HG02973 (cell line): Measurements from ENCODE around the gene TAB2.
"Not testable (repeated sequence)": the region's sequence is repeated elsewhere in the genome, so short reads cannot be mapped to it uniquely, and the experiment has no call there.

Source experiments
- ATAC-seq: cut with Tn5 transposase; IDR thresholded peaks from one replicate; pipeline ENCODE4 v1.9.1; 2021; ENCODE audit warnings: moderate library complexity; ENCODE audit not compliant: unreplicated experiment

Gene TAB2

DNA sequence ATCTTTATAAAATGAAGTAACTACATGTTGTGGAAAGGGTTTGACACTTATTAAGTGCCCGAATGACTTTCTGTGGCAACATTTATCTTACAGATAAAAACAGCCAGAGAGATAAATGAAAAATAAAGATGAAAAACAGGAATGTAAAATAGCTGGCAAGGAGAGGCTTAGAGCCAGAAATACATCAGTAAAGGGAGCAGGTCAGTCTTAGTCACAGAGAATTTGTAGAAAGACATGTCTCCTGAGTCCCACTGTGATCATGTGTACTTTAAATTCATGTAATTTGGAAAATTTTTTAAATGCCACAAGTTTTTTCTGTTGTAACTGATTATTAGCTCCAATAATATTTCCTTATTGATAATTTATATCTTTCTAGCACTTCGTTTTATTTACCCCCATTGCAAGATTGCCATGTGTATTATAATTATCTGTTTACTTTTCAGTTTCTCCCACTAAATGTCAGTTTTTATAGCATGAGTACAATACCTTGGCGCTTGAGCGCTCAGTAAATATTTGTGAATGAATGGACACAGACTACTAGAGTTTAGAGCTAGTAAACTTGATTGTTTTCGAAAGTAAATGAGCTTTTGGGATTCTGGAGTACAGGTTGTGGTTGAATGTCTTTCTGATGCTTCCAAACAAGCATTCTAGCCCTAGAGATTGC is 15.2 kb downstream of the TAB2 start:
- no peak for ATAC-seq

DNA sequence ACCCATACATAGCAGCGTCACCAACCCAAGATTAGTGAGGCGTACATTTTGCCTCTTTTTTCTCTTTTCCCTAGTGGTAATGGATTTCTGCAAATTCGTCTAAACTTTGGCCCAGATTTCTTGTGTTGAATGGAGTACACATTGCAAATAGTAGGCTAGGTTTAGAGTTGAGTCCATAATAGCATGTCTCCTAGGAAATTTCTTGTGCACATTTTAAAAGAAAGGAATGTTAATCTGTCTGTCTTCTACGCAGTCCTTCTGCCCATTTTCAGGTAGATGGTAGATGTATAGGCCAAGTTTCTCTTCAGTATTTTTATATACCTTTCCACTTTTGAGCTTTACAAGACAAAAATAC is 15.7 kb downstream of the TAB2 start:
- ATAC-seq: no peak

DNA sequence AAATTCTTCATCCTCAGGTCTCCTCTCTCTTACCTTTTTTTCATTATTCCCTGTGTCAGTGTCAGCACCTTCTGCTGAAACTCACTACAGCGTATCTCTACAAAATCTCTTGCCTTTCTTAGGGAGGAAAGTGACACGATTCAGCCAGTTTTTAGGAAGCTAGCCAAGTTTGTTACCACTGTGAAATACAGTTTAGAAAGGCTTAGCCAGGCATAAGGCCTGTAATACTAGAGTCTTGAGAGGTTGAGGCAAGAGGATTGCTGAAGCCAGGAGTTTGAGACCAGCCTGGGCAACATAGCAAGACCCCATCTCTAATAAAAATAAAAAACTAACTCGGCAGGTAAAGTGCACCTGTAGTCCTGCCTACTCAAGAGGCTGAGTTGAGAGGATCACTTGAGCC is 16.7 kb downstream of the TAB2 start:
- ATAC-seq: no peak

DNA sequence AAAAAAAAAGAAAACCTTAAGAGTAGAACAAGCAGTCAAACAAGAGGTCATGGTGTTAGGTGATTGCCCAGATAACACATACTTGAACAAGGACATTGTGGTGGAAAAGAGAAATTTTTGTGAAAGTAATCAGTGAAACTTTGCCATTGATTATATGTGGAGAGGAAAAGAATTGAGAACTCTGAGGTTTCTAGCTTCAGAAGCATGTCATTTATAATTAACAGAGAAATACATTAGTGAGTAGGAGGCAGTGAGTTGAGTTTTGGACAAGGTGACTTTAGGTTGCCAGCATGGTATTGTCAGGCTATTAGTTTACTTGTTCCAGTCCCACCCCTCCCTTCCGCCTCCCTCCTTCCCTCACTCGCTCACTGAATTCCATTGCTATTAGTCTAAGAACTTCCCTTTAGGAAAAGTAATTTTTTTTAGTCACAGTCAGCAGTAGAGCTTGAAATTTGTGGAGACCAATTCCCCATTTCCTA is 17.2 kb downstream of the TAB2 start:
- peak; percentile 40 for ATAC-seq

DNA sequence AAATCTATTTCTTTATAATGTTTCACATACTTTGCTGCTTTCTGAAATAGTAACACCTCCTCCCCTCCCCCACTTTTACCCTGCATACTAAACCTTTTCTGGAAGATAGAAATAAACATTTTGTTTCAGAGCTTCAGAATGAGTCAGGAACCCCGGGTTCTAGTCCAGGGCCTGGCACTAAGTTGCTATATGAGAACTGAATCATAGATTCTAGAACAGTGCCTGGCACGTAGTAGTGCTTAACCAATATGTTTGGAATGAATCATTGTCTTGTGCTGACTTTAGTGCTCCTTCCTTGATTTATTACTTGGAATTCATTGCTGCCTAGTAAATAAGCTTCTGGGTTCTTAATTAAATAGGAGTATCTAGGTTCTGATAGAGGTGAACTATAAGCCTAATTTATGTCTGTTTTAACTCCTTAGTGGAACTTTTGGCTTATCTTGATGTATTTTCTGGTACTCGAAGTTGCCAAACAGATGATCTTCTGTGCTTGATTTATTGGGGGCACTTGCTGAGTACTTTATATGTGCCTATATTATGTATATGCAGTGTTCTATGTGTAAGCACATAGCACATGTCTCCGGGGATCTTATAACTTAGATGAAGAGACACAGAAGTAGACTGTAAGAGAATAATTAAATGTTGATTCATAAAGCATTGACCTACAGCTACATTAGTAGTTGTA is 18.6 kb downstream of the TAB2 start:
- no peak for ATAC-seq

DNA sequence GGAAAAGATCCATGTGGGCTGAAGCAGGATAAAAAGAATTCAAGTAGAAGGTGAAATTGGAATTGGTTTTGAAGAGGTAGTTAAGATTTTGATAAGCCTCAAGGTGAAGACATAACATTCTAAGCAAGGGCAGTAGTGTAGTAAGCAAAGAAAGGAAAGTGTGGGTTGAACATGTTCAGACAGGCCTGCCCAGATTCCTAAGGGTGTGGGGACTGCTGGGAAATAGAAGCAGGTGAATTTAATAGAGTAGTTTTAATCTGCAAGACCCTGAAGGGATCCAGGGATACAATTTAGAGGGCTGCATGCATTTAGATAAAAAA is 19.1 kb downstream of the TAB2 start:
- no peak for ATAC-seq

DNA sequence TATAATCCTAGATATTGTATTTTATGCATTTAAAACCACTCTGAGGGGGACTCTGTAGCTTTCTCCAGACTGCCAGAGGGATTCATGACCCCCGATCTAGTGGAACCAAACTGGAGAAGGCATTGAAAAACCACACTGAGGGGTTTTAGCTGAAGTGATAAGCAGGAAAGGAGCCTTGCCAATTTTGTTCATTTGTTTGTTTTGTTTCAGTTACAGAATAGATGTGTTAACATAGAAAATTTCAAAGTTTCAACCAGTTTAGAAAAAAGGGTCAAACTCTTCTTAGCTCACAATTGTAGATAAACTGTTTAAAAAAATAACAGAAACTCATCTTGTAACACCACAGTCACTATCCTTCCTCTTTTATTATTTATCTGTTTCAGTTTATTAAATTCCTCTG is 19.8 kb downstream of the TAB2 start:
- no peak for ATAC-seq

DNA sequence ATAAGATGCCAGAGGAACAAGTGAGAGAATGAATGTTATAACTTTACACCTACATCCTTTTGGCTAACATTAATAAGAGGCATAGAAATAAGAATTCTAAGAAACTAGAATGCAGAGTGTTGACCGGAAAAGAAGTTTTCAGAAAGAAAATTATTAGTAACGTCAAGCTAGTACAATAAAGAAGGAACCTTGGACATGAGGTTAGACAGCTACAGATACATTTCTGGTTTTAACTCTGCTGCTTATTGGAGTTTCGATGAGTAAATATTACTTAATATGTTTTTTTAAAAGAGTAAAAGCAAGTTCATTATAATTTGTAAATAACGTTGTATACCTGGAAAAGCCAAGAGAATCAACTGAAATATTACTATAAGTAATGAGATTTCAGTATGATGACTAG is 22.7 kb downstream of the TAB2 start:
- no peak for ATAC-seq

DNA sequence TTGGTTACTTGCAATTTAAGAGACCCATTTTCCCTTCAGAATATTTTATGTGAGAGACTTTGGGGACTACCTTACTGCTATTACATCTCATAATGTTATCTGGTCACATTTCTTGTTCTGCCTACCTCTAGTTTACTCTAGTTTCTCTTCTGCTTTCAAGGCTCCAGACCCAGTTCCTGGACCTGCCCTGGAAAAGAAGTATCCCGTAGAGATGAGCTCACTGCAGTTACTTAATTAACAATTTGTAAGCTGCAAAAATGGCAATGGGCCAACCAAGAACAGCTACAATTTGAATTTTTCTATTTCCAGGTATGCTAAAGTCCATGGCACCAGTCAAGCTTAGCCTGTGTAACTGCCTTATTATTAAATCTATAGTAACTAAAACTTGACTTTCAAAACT is 25.0 kb downstream of the TAB2 start:
- ATAC-seq: peak; percentile 83

DNA sequence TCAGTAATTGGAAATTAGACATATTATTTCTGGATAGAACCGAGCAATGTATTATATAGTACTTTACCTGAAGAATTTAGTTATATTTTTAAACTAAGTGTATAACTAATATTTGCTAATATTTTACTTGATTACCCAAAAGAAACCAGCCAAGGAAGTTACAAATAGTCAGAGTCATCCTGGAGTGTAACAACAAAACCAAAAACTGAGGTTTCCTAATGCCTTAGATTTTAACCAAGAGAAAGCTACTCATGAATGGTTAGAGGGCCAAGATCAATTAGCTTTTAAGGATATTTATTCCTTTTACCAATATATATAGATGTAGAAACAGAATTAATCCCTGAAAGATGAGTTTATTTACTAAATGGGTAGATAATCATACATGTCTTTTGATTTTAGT is 26.0 kb downstream of the TAB2 start:
- no peak for ATAC-seq

DNA sequence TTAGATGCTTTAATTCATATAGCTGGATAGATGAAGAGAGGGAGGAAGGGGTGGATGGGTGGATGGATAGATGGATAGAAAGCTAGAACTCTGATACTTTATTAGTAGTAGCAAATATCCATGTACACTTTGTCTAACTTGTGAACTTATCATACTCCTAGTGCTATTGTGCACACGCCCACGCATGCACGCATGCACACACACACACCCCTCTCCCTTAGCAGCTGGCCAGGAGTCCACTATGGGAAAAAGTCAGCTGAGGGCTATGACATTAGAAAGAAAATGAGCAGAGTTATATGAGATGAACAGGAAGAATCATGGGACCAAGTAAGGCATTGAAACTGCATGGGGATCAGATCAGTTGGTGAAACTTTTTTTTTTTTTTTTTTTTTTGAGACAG is 28.6 kb downstream of the TAB2 start:
- ATAC-seq: no peak

DNA sequence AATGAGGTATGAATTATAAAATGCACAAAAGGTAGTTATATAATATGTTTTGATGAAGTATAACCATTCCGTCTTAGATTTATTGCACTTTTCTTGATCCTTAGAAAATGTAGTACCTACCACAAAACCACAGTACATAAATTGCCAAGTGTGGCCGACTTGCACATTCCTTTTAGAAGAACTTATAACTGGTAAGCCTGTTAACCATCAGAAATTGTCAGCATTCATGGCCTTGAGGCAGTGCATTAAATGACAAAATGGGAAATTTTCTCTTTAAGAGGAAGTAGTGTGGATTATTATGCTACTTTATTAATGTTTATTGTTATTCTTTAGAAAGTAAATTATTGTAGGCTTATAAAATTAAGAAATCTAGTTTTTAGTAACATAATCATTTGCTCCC is 29.6 kb downstream of the TAB2 start:
- no peak for ATAC-seq

DNA sequence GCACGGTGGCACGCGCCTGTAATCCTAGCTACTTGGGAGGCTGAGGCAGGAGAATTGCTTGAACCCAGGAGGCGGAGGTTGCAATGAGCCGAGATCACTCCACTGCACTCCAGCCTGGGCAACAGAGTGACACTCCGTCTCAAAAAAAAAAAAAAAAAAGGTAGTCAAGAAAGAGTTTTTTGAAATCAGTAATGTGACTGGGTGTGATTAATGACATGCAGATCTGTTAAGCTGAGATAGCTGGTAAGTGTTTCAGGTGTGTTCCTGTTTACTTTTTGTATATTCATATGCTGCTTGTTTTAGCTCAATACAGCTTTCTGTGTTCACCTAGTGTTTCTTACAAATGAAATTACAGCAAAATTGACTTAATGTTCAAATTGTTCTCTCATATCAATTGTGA is 31.8 kb downstream of the TAB2 start:
- not testable (repeated sequence) for ATAC-seq

DNA sequence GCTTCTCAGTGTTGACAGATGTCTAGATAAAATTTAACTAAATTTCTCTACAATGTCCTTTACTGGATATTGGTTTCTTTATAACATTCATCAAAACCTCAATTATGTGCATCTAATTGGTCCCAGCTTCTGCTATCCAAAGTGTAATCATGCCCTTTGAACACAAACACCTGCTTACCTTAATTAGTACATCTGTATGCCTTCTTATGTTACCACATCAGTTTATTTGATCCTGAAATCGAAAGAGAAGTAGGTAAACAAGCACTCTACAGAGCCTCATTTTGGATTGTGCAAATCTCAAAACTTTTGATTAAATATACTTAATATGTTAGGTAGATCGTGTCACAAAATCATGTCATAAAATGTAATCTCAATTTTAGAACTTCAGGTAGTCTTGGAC is 36.5 kb downstream of the TAB2 start:
- no peak for ATAC-seq

DNA sequence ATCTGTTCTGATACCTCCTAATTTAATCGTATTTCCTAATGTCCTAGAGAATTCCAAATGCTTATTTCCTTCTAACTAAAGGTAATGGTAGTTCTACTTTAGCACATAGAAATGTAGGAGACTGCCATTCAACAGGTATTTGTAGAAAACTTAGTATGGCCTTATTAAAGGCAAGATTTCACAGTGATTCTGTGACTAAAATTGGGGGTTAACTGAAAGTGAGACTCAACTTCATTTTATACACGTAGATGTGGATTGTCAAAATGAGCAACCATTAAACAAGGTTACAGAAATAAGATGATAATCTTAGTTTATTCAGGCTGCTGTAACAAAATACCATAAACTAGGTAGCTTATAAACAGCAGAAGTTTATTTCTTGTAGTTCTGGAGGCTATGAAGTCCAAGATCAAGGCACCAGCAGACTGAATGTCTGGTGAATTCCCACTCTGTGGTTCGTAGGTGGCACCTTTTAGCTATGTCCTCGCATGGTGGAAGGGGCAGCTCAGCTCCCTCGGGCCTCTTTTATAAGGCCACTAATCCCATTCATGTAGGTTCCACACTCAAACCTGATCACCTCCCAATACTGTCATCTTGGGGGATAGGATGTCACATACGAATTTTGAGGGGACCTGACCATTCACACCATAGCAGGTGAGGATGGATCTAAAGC is 38.7 kb downstream of the TAB2 start:
- ATAC-seq: no peak

DNA sequence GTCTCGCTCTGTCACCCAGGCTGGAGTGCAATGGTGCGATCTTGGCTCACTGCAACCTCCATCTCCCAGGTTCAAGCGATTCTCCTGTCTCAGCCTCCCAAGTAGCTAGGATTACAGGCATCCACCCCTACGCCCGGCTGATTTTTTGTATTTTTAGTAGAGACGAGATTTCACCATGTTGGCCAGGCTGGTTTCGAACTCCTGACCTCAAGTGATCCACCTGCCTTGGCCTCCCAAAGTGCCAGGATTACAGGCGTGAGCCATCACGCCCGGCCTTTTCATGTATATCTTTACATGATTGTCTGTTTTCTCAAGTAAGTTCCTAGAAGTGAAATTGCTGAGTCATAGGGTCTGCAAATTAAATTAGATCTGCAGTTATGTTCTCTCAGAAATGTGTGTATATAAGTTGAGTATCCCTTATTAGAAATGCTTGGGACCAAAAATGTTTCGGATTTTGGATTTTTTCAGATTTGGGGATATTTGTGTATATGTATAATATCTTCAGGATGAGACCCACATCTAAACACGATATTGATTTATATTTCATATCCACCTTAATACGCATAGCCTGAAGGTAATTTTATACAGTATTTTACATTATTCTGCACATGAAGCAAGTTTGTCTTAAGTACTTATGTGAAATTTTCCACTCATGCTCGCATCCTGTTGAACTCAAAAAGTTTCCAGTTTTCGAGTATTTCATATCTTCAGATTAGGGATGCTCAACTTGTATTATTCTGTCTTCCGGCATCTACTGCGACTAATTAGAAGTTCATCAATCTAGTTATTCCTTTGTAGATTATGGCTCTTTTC is 40.4 kb downstream of the TAB2 start:
- ATAC-seq: no peak

DNA sequence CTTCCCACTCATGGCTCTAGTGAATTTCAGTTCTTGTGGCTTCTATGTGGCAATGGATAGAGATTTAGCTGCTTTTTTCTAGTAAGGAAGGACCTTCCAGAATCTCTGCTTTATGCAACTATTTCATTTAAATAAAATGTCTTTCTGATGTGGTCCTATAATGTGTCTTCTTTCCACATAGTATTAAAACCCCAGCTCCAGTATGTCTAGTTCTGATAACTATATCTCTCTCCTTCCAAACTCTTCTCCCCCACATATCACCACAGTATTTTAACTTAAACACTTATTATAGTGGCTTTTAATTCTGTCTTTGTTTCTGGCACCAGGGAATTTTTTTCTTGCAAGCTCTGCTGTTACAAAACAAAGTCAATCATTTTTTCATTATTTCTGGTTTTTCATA is 41.9 kb downstream of the TAB2 start:
- ATAC-seq: no peak

DNA sequence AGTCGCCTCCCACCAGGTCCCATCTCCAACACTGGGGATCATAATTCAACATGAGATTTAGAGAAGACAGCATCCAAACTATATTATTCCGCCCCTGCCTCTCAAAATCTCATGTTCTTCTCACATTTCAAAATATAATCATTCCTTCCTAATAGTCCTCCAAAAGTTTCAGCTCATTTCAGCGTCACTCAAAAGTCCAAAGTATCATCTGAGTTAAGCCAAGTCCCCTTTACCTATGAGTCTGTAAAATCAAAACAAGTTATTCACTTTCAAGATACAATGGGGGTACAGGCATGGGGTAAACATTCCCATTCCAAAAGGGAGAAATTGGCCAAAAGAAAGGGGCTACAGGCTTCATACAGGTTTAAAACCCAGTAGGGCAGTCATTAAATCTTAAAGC is 43.0 kb downstream of the TAB2 start:
- ATAC-seq: no peak

DNA sequence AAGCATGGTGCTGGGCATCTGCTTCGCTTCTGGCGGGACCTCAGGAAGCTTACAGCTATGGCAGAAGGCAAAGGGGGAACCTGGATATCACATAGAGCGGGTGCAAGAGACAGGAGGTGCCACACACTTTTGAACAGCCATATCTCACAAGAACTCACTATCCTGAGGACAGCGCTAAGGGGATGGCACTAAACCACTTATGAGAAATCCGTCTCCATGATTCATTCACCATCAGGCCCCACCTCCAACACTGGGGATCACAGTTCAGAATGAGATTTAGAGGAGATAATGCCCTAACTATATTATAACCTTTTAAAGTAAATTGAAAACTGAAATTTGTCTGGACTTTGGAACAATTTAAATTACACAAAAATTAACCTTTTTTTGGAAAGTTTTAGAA is 44.8 kb downstream of the TAB2 start:
- no peak for ATAC-seq

DNA sequence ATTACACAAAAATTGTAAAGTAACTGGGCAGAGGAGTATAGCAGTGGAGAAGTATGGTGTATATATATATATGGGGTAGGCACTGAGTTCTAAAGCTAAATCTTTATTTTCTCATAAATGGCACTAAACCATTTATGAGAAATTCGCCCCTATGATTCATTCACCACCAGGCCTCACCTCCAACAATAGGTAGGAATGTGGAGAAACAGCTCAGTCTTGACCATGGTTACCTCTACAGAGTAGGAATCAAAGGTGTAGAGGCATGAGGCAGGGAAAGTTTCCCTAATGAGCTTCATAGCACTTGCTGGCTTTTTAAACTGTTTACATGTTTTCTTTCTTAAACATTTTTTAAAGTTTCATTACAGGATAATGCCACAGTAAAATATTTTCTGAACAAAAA is 45.6 kb downstream of the TAB2 start:
- ATAC-seq: no peak

DNA sequence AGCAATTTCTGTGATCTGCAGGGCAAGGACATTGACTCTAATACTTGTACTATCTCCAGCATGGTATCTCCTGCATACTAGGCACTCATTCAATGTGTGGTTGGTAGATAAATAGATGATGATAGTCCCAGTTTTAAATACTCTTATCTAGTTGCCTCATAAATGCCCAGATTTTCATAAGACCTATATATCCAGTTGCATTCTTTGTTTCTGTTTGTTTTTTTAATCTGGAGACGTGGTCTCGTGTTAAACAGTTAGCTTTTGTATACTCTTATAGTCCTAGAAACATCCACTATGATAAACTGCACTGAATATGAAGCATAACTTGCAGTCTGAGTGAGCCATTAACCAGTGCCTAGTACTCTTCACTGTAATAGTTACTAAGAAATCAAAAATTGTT is 47.0 kb downstream of the TAB2 start:
- ATAC-seq: no peak

DNA sequence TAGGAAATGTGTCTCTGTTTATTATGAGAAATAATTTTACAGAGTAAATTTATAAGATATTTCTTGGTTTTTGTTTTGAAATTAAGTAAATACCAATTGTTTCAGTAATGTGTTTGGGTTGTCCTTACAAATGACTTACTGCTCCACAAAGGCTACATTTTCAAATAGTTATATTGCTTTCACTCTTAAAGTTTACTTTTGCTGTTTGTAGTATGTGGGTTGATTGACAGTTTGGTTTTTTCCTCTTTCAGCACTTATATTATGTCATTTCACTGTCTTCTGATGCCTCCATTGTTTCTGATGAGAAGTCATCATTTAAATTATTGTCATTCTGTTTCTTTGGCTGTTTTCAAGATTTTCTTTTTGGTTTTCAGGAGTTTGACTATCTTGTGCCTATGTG is 47.7 kb downstream of the TAB2 start:
- ATAC-seq: no peak
